OCI-LY1 (cell line): Measurements from ENCODE around the gene AAR2.

Experiments used
- CTCF ChIP-seq: fragments of 200-600 bp; sonication (generic), shearing (Covaris generic); IDR thresholded peaks from 2 replicates; pipeline ENCODE4 v1.5.1; 2017; ENCODE audit warnings: mild to moderate bottlenecking, antibody characterized with exemption, low read length, moderate library complexity, mixed read lengths
- EZH2 ChIP-seq: fragments of 200-600 bp; sonication (generic), shearing (Covaris generic); IDR thresholded peaks from 2 replicates; pipeline ENCODE4 v1.8.0; 2017; ENCODE audit warnings: borderline replicate concordance, mixed run types, mild to moderate bottlenecking, antibody characterized with exemption, low read length, moderate library complexity, mixed read lengths

- TF ChIP-seq CTCF (no peak), EZH2 (no peak)
Measured at GRCh38 chr20:36259177-36260061, 23.1 kb downstream of the AAR2 start.
